Esophagus squamous epithelium (tissue), 4 donors: ENCODE measurements around the gene CSNK2A3.

Experiments used
- CTCF ChIP-seq, 6 experiments: fragments of 450-650 bp in 4 of 6; fragments of 200-600 bp in 2 of 6; sonication (generic) in 2 of 6; IDR thresholded peaks; one replicate each; pipeline ENCODE4 v1.5.1; 2016 to 2019; ENCODE audit warnings: antibody characterized with exemption in 6 of 6, mild to moderate bottlenecking in 4 of 6, moderate library complexity in 4 of 6
- POLR2A ChIP-seq, 4 donors: fragments of 450-650 bp; IDR thresholded peaks; one replicate each; pipeline ENCODE4 v1.6.1; 2017; ENCODE audit warnings: antibody characterized with exemption in 4 of 4, mild to moderate bottlenecking in 4 of 4, moderate library complexity in 3 of 4

- TF ChIP-seq POLR2A (IDR thresholded peaks at IDR 0.05) (no peak), CTCF (IDR thresholded peaks at IDR 0.05) (no peak)
These were observed 37.2 kb upstream of the CSNK2A3 start for GRCh38 chr11:11390068-11390771.
